Right lobe of liver (tissue), 6 donors: ENCODE data around the gene DLG2. TPM values are rescaled to one million over a fixed set of nuclear protein-coding genes. Genes with fewer than 3 reads are reported as not detected.

Experiments
- ATAC-seq, 4 donors: fragments of 200-7000 bp; cut with Tn5 transposase; one replicate each; pipeline ENCODE4 v1.9.1; 2020; ENCODE audit warnings: mild to moderate bottlenecking in 4 of 4, moderate library complexity in 4 of 4
- DNase-seq, 3 donors: peaks; one replicate each; pipeline ENCODE4 v3.0.0-alpha.2; 2020
- H3K27ac ChIP-seq, 3 donors: fragments of 200-600 bp; one replicate each; pipeline ENCODE4 v1.8.0; 2022
- H3K27me3 ChIP-seq, 2 donors: fragments of 200-600 bp; one replicate each; pipeline ENCODE4 v1.8.0; 2022
- H3K36me3 ChIP-seq, 4 donors: fragments of 200-600 bp; sonication (generic) in 1 of 4; one replicate each; pipeline versions ENCODE4 v1.5.1 to v1.8.0; 2017 to 2022; ENCODE audit warnings: control low read depth in 1 of 4
- H3K4me1 ChIP-seq, 4 donors: fragments of 200-600 bp; sonication (generic) in 1 of 4; one replicate each; pipeline versions ENCODE4 v1.5.1 to v1.8.0; 2017 to 2022; ENCODE audit warnings: control low read depth in 1 of 4
- H3K4me3 ChIP-seq, 3 donors: fragments of 200-600 bp; one replicate each; pipeline ENCODE4 v1.8.0; 2022
- H3K9me3 ChIP-seq, 4 donors: fragments of 200-600 bp; sonication (generic) in 1 of 4; one replicate each; pipeline versions ENCODE4 v1.5.1 to v1.8.0; 2017 to 2022; ENCODE audit warnings: control low read depth in 1 of 4
- CTCF ChIP-seq, 4 donors: fragments of 200-600 bp in 3 of 4; fragments of 450-650 bp in 1 of 4; IDR thresholded peaks; one replicate each; pipeline versions ENCODE4 v1.5.1 to v1.8.0; 2016 to 2022; ENCODE audit warnings: antibody characterized with exemption in 4 of 4, mild to moderate bottlenecking in 2 of 4
- POLR2A ChIP-seq: fragments of 450-650 bp; IDR thresholded peaks from one replicate; pipeline ENCODE4 v1.6.1; 2017; ENCODE audit warnings: antibody characterized with exemption, mild to moderate bottlenecking
- WGBS: methylation state at CpG from one replicate; pipeline ENCODE4 v1.1.6; 2018; ENCODE audit warnings: low coverage, low lambda C conversion rate; ENCODE audit not compliant: insufficient coverage; ENCODE audit errors: missing lambda C conversion rate; 5-methylcytosine and 5-hydroxymethylcytosine counted together
- intact Hi-C, 2 donors: fragments of 100-400 bp; cut with DNase I; formaldehyde crosslinking; loops; one replicate each; pipeline versions ENCODE4 v1.11.2 to v1.14.1; 2022
- total RNA-seq, 6 experiments: library from RNA; depleted of rRNA in 2 of 6; stranded (reverse); fragments of >200 nt in 2 of 6; fragmentation: NEBNext Ultra II Directional in 3 of 6; extraction: Animal tissue kit (Norgen Biotek cat#: 25700) in 3 of 6; gene quantifications; one replicate each; pipeline versions ENCODE4 v1.1.0 to v1.2.4, GENCODE V29; 2016 to 2023
- donor health status: DM: no; HTN: yes; CAD: no.
- donor health status: DM: no; HTN: no; CAD: no.
- donor health status: DM: no; HTN: no; CAD: no.
- donor health status: DM: no; HTN: yes; CAD: no.
- donor health status: DM: no; HTN: yes; CAD: no.

The DLG2 gene
- total RNA-seq, 6 experiments from 2014 or later, result 1.2 to 6.4 (median 2.5) TPM

GRCh38 chr11:84532364-84532763 is 1094.8 kb downstream of the DLG2 start:
- no peak overlapping the region for H3K4me3 ChIP-seq
- TF ChIP-seq CTCF (IDR thresholded peaks at IDR 0.05) (no peak), POLR2A (no peak)
- no peak for DNase-seq
- H3K27me3 ChIP-seq, result no peaks in the 10 kb centered on the region
- no peaks in the 10 kb centered on the region for H3K9me3 ChIP-seq
- no peak overlapping the region for H3K27ac ChIP-seq
- no peaks in the 10 kb centered on the region for H3K36me3 ChIP-seq
- 75% methylated on average over 2 of the region's 4 CpGs for WGBS
- no peaks in the 10 kb centered on the region for H3K4me1 ChIP-seq
- intact Hi-C loops, result no loop called here
- ATAC-seq, result no peak

- intact Hi-C loops, result no loop called here
- Histone ChIP-seq H3K27me3 (no peaks in the 10 kb centered on the region), H3K27ac (no peak overlapping the region)
Observed at GRCh38 chr11:84526250-84526649, 1100.9 kb downstream of the DLG2 start.

GRCh38 chr11:84524422-84525051 is 1102.6 kb downstream of the DLG2 start:
- DNase-seq, result no peak
- intact Hi-C loops, result no loop called here
- no peaks in the 10 kb centered on the region for H3K27me3 ChIP-seq
- no peak overlapping the region for H3K27ac ChIP-seq
- H3K36me3 ChIP-seq, result no peaks in the 10 kb centered on the region
- 56% methylated on average over 3 of the region's 3 CpGs for WGBS
- ATAC-seq, result no peak
- no peak overlapping the region for H3K4me3 ChIP-seq
- H3K4me1 ChIP-seq, result no peaks in the 10 kb centered on the region
- H3K9me3 ChIP-seq, result no peaks in the 10 kb centered on the region
- TF ChIP-seq CTCF (IDR thresholded peaks at IDR 0.05), result peak; percentile 18 to 41 (median 35)
- no peak for TF ChIP-seq POLR2A

More at GRCh38 chr11:84526250-84526649, 1100.9 kb downstream of the DLG2 start:
- H3K4me1 ChIP-seq, result no peaks in the 10 kb centered on the region
- DNase-seq (no peak), ATAC-seq (no peak)
- TF ChIP-seq POLR2A (no peak), CTCF (IDR thresholded peaks at IDR 0.05) (no peak)
- H3K9me3 ChIP-seq, result no peaks in the 10 kb centered on the region
- no peak overlapping the region for H3K4me3 ChIP-seq
- H3K36me3 ChIP-seq, result no peaks in the 10 kb centered on the region

- TF ChIP-seq POLR2A, result no peak
- TF ChIP-seq CTCF (IDR thresholded peaks at IDR 0.05), result no peak
- Histone ChIP-seq H3K4me3 (no peak overlapping the region), H3K27me3 (no peaks in the 10 kb centered on the region), H3K36me3 (no peaks in the 10 kb centered on the region), H3K27ac (no peak overlapping the region), H3K9me3 (no peaks in the 10 kb centered on the region), H3K4me1 (no peaks in the 10 kb centered on the region)
- DNase-seq (no peak), ATAC-seq (no peak)
- intact Hi-C loops, result no loop called here
Observed at GRCh38 chr11:84522331-84522730, 1104.8 kb downstream of the DLG2 start.

- intact Hi-C loops, result no loop called here
- Histone ChIP-seq H3K4me1 (no peaks in the 10 kb centered on the region), H3K36me3 (no peaks in the 10 kb centered on the region), H3K27ac (no peak overlapping the region), H3K9me3 (no peaks in the 10 kb centered on the region), H3K4me3 (no peak overlapping the region), H3K27me3 (no peaks in the 10 kb centered on the region)
- 48% methylated on average over 2 of the region's 2 CpGs for WGBS
- no peak for TF ChIP-seq POLR2A
- TF ChIP-seq CTCF (IDR thresholded peaks at IDR 0.05), result no peak
- DNase-seq (no peak), ATAC-seq (no peak)
Observed at GRCh38 chr11:84518631-84519183, 1108.4 kb downstream of the DLG2 start.
